Activated naive CD4-positive, alpha-beta T cell treated with anti-CD3 and anti-CD28 coated beads, Interleukin-2, amount 10 ng/mL, durations not matched to agents 7 days and 5 days (primary cell): ENCODE results near the gene MRGPRX1.
"Not testable (repeated sequence)": the region's sequence is repeated elsewhere in the genome, so short reads cannot be mapped to it uniquely, and the experiment has no call there.

Experiments
- CTCF ChIA-PET: fragments of 350-600 bp; sonication (Branson Sonifier 250); formaldehyde crosslinking; loops from one replicate; lab custom pipeline; 2021; ENCODE audit warnings: antibody characterized with exemption; lab: Charles Lee
- DNase-seq: peaks from one replicate; pipeline ENCODE4 v3.0.0-alpha.2; 2020
- H3K27ac Mint-ChIP-seq: one replicate; pipeline ENCODE4 v1.8.0; 2021; ENCODE audit warnings: mild to moderate bottlenecking, moderate library complexity, mixed read lengths
- H3K27me3 Mint-ChIP-seq: one replicate; pipeline ENCODE4 v1.8.0; 2021; ENCODE audit warnings: mild to moderate bottlenecking, mixed read lengths
- H3K36me3 Mint-ChIP-seq: one replicate; pipeline ENCODE4 v1.8.0; 2021; ENCODE audit warnings: mixed read lengths
- H3K4me1 Mint-ChIP-seq: one replicate; pipeline ENCODE4 v1.8.0; 2021; ENCODE audit warnings: mixed read lengths
- H3K4me3 Mint-ChIP-seq: one replicate; pipeline ENCODE4 v1.8.0; 2021; ENCODE audit warnings: mild to moderate bottlenecking, moderate library complexity, mixed read lengths
- H3K9me3 Mint-ChIP-seq: one replicate; pipeline ENCODE4 v1.8.0; 2021; ENCODE audit warnings: mixed read lengths

Gene MRGPRX1

GRCh38 chr11:18939314-18939713, at the start of gene MRGPRX1:
Gene MRGPRX1 (minus strand): TSS chr11:18939414. CDS start chr11:18934784, 4,630 bp downstream.
- no peaks in the 10 kb centered on the region for H3K27me3 Mint-ChIP-seq
- no peaks in the 10 kb centered on the region for H3K9me3 Mint-ChIP-seq
- CTCF ChIA-PET = no interaction called here
- no peaks in the 10 kb centered on the region for H3K4me1 Mint-ChIP-seq
- no peak for DNase-seq
- no peak within 1 kb of the TSS for H3K27ac Mint-ChIP-seq
- no peaks in the 10 kb centered on the region for H3K36me3 Mint-ChIP-seq
- H3K4me3 Mint-ChIP-seq = no peak within 1 kb of the TSS

- no peaks in the 10 kb centered on the region for H3K4me1 Mint-ChIP-seq
- CTCF ChIA-PET = no interaction called here
Observed at GRCh38 chr11:18987454-18988231, 48.4 kb upstream of the MRGPRX1 start.

GRCh38 chr11:18986744-18987143, 47.5 kb upstream of the MRGPRX1 start:
- Mint-ChIP-seq H3K27ac (no peak overlapping the region), H3K36me3 (no peaks in the 10 kb centered on the region), H3K9me3 (no peaks in the 10 kb centered on the region), H3K4me3 (no peak overlapping the region), H3K27me3 (no peaks in the 10 kb centered on the region), H3K4me1 (no peaks in the 10 kb centered on the region)
- no peak for DNase-seq
- CTCF ChIA-PET = no interaction called here

More at GRCh38 chr11:18987454-18988231, 48.4 kb upstream of the MRGPRX1 start:
- H3K27me3 Mint-ChIP-seq = no peaks in the 10 kb centered on the region
- DNase-seq = no peak
- no peaks in the 10 kb centered on the region for H3K9me3 Mint-ChIP-seq
- H3K27ac Mint-ChIP-seq = no peak overlapping the region
- no peaks in the 10 kb centered on the region for H3K36me3 Mint-ChIP-seq
- no peak overlapping the region for H3K4me3 Mint-ChIP-seq

- Mint-ChIP-seq H3K9me3 (no peaks in the 10 kb centered on the region), H3K27ac (no peak overlapping the region), H3K4me3 (no peak overlapping the region), H3K27me3 (no peaks in the 10 kb centered on the region), H3K4me1 (no peaks in the 10 kb centered on the region), H3K36me3 (no peaks in the 10 kb centered on the region)
- no peak for DNase-seq
- CTCF ChIA-PET = no interaction called here
Observed at GRCh38 chr11:18981897-18982296, 42.7 kb upstream of the MRGPRX1 start.

GRCh38 chr11:18974192-18974591, 35.0 kb upstream of the MRGPRX1 start:
- Mint-ChIP-seq H3K4me1 (no peaks in the 10 kb centered on the region), H3K27ac (no peak overlapping the region)
- CTCF ChIA-PET = no interaction called here

GRCh38 chr11:18972336-18972735, 33.1 kb upstream of the MRGPRX1 start:
- no peaks in the 10 kb centered on the region for H3K36me3 Mint-ChIP-seq
- no peak for DNase-seq
- H3K27ac Mint-ChIP-seq = no peak overlapping the region
- no peak overlapping the region for H3K4me3 Mint-ChIP-seq
- peaks cover 4% of the 10 kb centered on the region for H3K27me3 Mint-ChIP-seq
- H3K4me1 Mint-ChIP-seq = no peaks in the 10 kb centered on the region
- H3K9me3 Mint-ChIP-seq = no peaks in the 10 kb centered on the region
- CTCF ChIA-PET = no interaction called here

More at GRCh38 chr11:18974192-18974591, 35.0 kb upstream of the MRGPRX1 start:
- no peak overlapping the region for H3K4me3 Mint-ChIP-seq
- H3K36me3 Mint-ChIP-seq = no peaks in the 10 kb centered on the region
- H3K9me3 Mint-ChIP-seq = no peaks in the 10 kb centered on the region
- DNase-seq = no peak
- peaks cover 4% of the 10 kb centered on the region for H3K27me3 Mint-ChIP-seq

- no peaks in the 10 kb centered on the region for H3K4me1 Mint-ChIP-seq
- no peaks in the 10 kb centered on the region for H3K36me3 Mint-ChIP-seq
- no peaks in the 10 kb centered on the region for H3K27me3 Mint-ChIP-seq
- H3K27ac Mint-ChIP-seq = no peak overlapping the region
- CTCF ChIA-PET = no interaction called here
- H3K9me3 Mint-ChIP-seq = no peaks in the 10 kb centered on the region
- no peak for DNase-seq
- H3K4me3 Mint-ChIP-seq = no peak overlapping the region
Observed at GRCh38 chr11:18969720-18970119, 30.5 kb upstream of the MRGPRX1 start.

GRCh38 chr11:18958221-18958910, 19.2 kb upstream of the MRGPRX1 start:
- no peak for DNase-seq
- no peak overlapping the region for H3K4me3 Mint-ChIP-seq
- no peaks in the 10 kb centered on the region for H3K4me1 Mint-ChIP-seq
- no peaks in the 10 kb centered on the region for H3K36me3 Mint-ChIP-seq
- no peak overlapping the region for H3K27ac Mint-ChIP-seq
- peaks cover 8% of the 10 kb centered on the region for H3K27me3 Mint-ChIP-seq
- CTCF ChIA-PET = no interaction called here
- H3K9me3 Mint-ChIP-seq = no peaks in the 10 kb centered on the region

- Mint-ChIP-seq H3K9me3 (no peaks in the 10 kb centered on the region), H3K4me1 (no peaks in the 10 kb centered on the region), H3K36me3 (no peaks in the 10 kb centered on the region), H3K27ac (no peak overlapping the region), H3K4me3 (no peak overlapping the region), H3K27me3 (peaks cover 8% of the 10 kb centered on the region)
- no peak for DNase-seq
- CTCF ChIA-PET = no interaction called here
Observed at GRCh38 chr11:18956630-18957029, 17.4 kb upstream of the MRGPRX1 start.

- Mint-ChIP-seq H3K4me1 (no peaks in the 10 kb centered on the region), H3K9me3 (no peaks in the 10 kb centered on the region), H3K36me3 (no peaks in the 10 kb centered on the region), H3K27me3 (no peaks in the 10 kb centered on the region), H3K4me3 (no peak overlapping the region), H3K27ac (no peak overlapping the region)
- no peak for DNase-seq
- CTCF ChIA-PET = no interaction called here
Observed at GRCh38 chr11:18936002-18936673, 3.1 kb downstream of the MRGPRX1 start.

- no peak for DNase-seq
- CTCF ChIA-PET = no interaction called here
Observed at GRCh38 chr11:18934195-18934814, 4.9 kb downstream of the MRGPRX1 start.

GRCh38 chr11:18927550-18928322, 11.5 kb downstream of the MRGPRX1 start:
- no peak overlapping the region for H3K4me3 Mint-ChIP-seq
- no peak overlapping the region for H3K27ac Mint-ChIP-seq
- no peaks in the 10 kb centered on the region for H3K27me3 Mint-ChIP-seq
- CTCF ChIA-PET = no interaction called here
- H3K4me1 Mint-ChIP-seq = no peaks in the 10 kb centered on the region
- DNase-seq = no peak
- no peaks in the 10 kb centered on the region for H3K9me3 Mint-ChIP-seq
- no peaks in the 10 kb centered on the region for H3K36me3 Mint-ChIP-seq

More at GRCh38 chr11:18934195-18934814, 4.9 kb downstream of the MRGPRX1 start:
- H3K27me3 Mint-ChIP-seq = no peaks in the 10 kb centered on the region
- H3K36me3 Mint-ChIP-seq = no peaks in the 10 kb centered on the region
- H3K27ac Mint-ChIP-seq = no peak overlapping the region
- H3K4me3 Mint-ChIP-seq = no peak overlapping the region
- H3K4me1 Mint-ChIP-seq = no peaks in the 10 kb centered on the region
- no peaks in the 10 kb centered on the region for H3K9me3 Mint-ChIP-seq

- H3K27ac Mint-ChIP-seq, H3K9me3 Mint-ChIP-seq, CTCF ChIA-PET, H3K36me3 Mint-ChIP-seq, H3K27me3 Mint-ChIP-seq, H3K4me1 Mint-ChIP-seq, DNase-seq, H3K4me3 Mint-ChIP-seq: not testable (repeated sequence)
Observed at GRCh38 chr11:18925426-18925825, 13.8 kb downstream of the MRGPRX1 start.

- DNase-seq = no peak
- Mint-ChIP-seq H3K36me3 (no peaks in the 10 kb centered on the region), H3K27me3 (peaks cover 8% of the 10 kb centered on the region), H3K27ac (no peak overlapping the region), H3K4me3 (no peak overlapping the region), H3K4me1 (no peaks in the 10 kb centered on the region), H3K9me3 (no peaks in the 10 kb centered on the region)
- CTCF ChIA-PET = no interaction called here
Observed at GRCh38 chr11:18912883-18913282, 26.3 kb downstream of the MRGPRX1 start.
